A549 (cell line): ENCODE results near the gene FOSL2.

ENCODE experiments used
- TF ChIP-seq, protein P1 (sequence below): IDR thresholded peaks from 2 replicates; pipeline ENCODE4 v1.6.1; 2012
- TF ChIP-seq, protein P2 (sequence below): fragments of >200 bp; sonication (Bioruptor Twin); formaldehyde crosslinking; IDR thresholded peaks from 3 replicates; pipeline ENCODE4 v1.5.1; 2016

DNA sequence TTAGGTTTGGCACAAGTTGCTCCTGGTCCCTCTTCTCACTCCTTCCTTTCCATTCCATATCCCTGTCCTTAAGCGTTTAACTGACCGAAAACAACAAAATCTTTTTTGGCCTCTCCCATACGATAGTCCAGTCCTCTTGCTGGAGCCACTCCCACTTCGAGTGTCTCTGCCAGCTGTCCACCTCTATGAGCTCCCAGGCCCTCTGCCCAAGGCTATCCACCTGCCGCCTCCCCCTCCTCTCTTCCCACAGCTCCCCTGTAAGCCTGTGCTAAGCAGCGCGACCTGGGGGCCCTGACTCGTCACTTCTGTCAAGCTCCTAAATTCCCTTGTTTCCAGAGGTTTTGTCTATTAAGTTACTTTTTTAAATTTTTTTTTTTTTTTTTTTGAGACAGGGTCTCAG, 47.0 kb upstream of the FOSL2 start:
- TF ChIP-seq, protein P1, sequence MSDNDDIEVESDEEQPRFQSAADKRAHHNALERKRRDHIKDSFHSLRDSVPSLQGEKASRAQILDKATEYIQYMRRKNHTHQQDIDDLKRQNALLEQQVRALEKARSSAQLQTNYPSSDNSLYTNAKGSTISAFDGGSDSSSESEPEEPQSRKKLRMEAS: no peak
- TF ChIP-seq, protein P2, sequence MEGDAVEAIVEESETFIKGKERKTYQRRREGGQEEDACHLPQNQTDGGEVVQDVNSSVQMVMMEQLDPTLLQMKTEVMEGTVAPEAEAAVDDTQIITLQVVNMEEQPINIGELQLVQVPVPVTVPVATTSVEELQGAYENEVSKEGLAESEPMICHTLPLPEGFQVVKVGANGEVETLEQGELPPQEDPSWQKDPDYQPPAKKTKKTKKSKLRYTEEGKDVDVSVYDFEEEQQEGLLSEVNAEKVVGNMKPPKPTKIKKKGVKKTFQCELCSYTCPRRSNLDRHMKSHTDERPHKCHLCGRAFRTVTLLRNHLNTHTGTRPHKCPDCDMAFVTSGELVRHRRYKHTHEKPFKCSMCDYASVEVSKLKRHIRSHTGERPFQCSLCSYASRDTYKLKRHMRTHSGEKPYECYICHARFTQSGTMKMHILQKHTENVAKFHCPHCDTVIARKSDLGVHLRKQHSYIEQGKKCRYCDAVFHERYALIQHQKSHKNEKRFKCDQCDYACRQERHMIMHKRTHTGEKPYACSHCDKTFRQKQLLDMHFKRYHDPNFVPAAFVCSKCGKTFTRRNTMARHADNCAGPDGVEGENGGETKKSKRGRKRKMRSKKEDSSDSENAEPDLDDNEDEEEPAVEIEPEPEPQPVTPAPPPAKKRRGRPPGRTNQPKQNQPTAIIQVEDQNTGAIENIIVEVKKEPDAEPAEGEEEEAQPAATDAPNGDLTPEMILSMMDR: no peak
